Measurements from ENCODE around the gene SPATA13.
"Not testable (repeated sequence)": the region's sequence is repeated elsewhere in the genome, so short reads cannot be mapped to it uniquely, and the experiment has no call there.

The SPATA13 gene

GRCh38 chr13:24313439-24313838 lies 152.9 kb downstream of the SPATA13 start:
- Histone ChIP-seq H3K27ac (ENCODE audit: low read length) (no peak overlapping the region), H3K27me3 (ENCODE audit: low read depth, low read length) (no peaks in the 10 kb centered on the region), H3K9ac (ENCODE audit: low read length) (no peak overlapping the region), H2AFZ (ENCODE audit: low read depth, low read length) (no peak overlapping the region), H3K4me2 (ENCODE audit: low read length) (no peak overlapping the region), H4K20me1 (ENCODE audit: insufficient read depth, low read length) (no peaks in the 10 kb centered on the region), H3K79me2 (ENCODE audit: low read length) (no peaks in the 10 kb centered on the region), H3K36me3 (replicated peaks; ENCODE audit: low read depth, low read length) (no peaks in the 10 kb centered on the region), H3K4me1 (ENCODE audit: low read length) (no peaks in the 10 kb centered on the region), H3K4me3 (ENCODE audit: low read length) (no peak overlapping the region), H3K9me3 (ENCODE audit: insufficient read depth, low read length) (no peaks in the 10 kb centered on the region)
- TF ChIP-seq EZH2phosphoT487 (IDR thresholded peaks at IDR 0.05; ENCODE audit: low read depth) (no peak), CTCF (IDR thresholded peaks at IDR 0.05; ENCODE audit: low read depth, low read length) (peak; percentile 30)

- not testable (repeated sequence) for H2AFZ ChIP-seq (ENCODE audit: low read depth, low read length); H3K4me3 ChIP-seq (ENCODE audit: low read length); H4K20me1 ChIP-seq (ENCODE audit: insufficient read depth, low read length); H3K9ac ChIP-seq (ENCODE audit: low read length); H3K4me1 ChIP-seq (ENCODE audit: low read length); H3K4me2 ChIP-seq (ENCODE audit: low read length); H3K79me2 ChIP-seq (ENCODE audit: low read length); H3K27me3 ChIP-seq (ENCODE audit: low read depth, low read length); H3K36me3 ChIP-seq (replicated peaks; ENCODE audit: low read depth, low read length); H3K9me3 ChIP-seq (ENCODE audit: insufficient read depth, low read length); H3K27ac ChIP-seq (ENCODE audit: low read length)
Measured at GRCh38 chr13:24317835-24318234, 157.3 kb downstream of the SPATA13 start.

- H3K79me2 ChIP-seq (ENCODE audit: low read length); H3K4me1 ChIP-seq (ENCODE audit: low read length); H2AFZ ChIP-seq (ENCODE audit: low read depth, low read length); H4K20me1 ChIP-seq (ENCODE audit: insufficient read depth, low read length); H3K4me3 ChIP-seq (ENCODE audit: low read length); H3K4me2 ChIP-seq (ENCODE audit: low read length); H3K9me3 ChIP-seq (ENCODE audit: insufficient read depth, low read length); H3K27me3 ChIP-seq (ENCODE audit: low read depth, low read length); H3K27ac ChIP-seq (ENCODE audit: low read length); H3K9ac ChIP-seq (ENCODE audit: low read length); H3K36me3 ChIP-seq (replicated peaks; ENCODE audit: low read depth, low read length): not testable (repeated sequence)
Measured at GRCh38 chr13:24318878-24319277, 158.4 kb downstream of the SPATA13 start.

- H3K27me3 ChIP-seq (ENCODE audit: low read depth, low read length): not testable (repeated sequence)
Measured at GRCh38 chr13:24319641-24320040, 159.1 kb downstream of the SPATA13 start.

GRCh38 chr13:24321416-24321815 lies 160.9 kb downstream of the SPATA13 start:
- not testable (repeated sequence) for H3K4me2 ChIP-seq (ENCODE audit: low read length); H4K20me1 ChIP-seq (ENCODE audit: insufficient read depth, low read length); H3K36me3 ChIP-seq (replicated peaks; ENCODE audit: low read depth, low read length); H3K79me2 ChIP-seq (ENCODE audit: low read length); H3K4me3 ChIP-seq (ENCODE audit: low read length); H2AFZ ChIP-seq (ENCODE audit: low read depth, low read length); H3K9me3 ChIP-seq (ENCODE audit: insufficient read depth, low read length); H3K27me3 ChIP-seq (ENCODE audit: low read depth, low read length); H3K9ac ChIP-seq (ENCODE audit: low read length); H3K27ac ChIP-seq (ENCODE audit: low read length)
- peaks cover 10% of the 10 kb centered on the region for H3K4me1 ChIP-seq (ENCODE audit: low read length)

More at GRCh38 chr13:24319641-24320040, 159.1 kb downstream of the SPATA13 start:
- not testable (repeated sequence) for H3K79me2 ChIP-seq (ENCODE audit: low read length); H3K9ac ChIP-seq (ENCODE audit: low read length); H3K4me3 ChIP-seq (ENCODE audit: low read length); H3K27ac ChIP-seq (ENCODE audit: low read length); H2AFZ ChIP-seq (ENCODE audit: low read depth, low read length); H4K20me1 ChIP-seq (ENCODE audit: insufficient read depth, low read length); H3K36me3 ChIP-seq (replicated peaks; ENCODE audit: low read depth, low read length); H3K4me2 ChIP-seq (ENCODE audit: low read length); H3K9me3 ChIP-seq (ENCODE audit: insufficient read depth, low read length)
- peaks cover 10% of the 10 kb centered on the region for H3K4me1 ChIP-seq (ENCODE audit: low read length)

GRCh38 chr13:24322470-24322869 lies 161.9 kb downstream of the SPATA13 start:
- not testable (repeated sequence) for H2AFZ ChIP-seq (ENCODE audit: low read depth, low read length); H3K36me3 ChIP-seq (replicated peaks; ENCODE audit: low read depth, low read length); H3K9me3 ChIP-seq (ENCODE audit: insufficient read depth, low read length); H4K20me1 ChIP-seq (ENCODE audit: insufficient read depth, low read length); H3K4me2 ChIP-seq (ENCODE audit: low read length); H3K27ac ChIP-seq (ENCODE audit: low read length); H3K9ac ChIP-seq (ENCODE audit: low read length); H3K4me3 ChIP-seq (ENCODE audit: low read length); H3K79me2 ChIP-seq (ENCODE audit: low read length); H3K27me3 ChIP-seq (ENCODE audit: low read depth, low read length)
- TF ChIP-seq CTCF (IDR thresholded peaks at IDR 0.05; ENCODE audit: low read depth, low read length): peak; percentile 59
- peaks cover 10% of the 10 kb centered on the region for H3K4me1 ChIP-seq (ENCODE audit: low read length)

Measured in OCI-LY3 (cell line).